Smooth muscle cell (in vitro differentiated cells): ENCODE results near the gene DHRS7B. TPM values are rescaled to one million over a fixed set of nuclear protein-coding genes. Genes with fewer than 3 reads are reported as not detected.

Experiments
- DNase-seq: peaks from one replicate; lab custom pipeline; 2025; ENCODE audit not compliant: unreplicated experiment; lab: John Stamatoyannopoulos, UW
- H2AFZ ChIP-seq: fragments of 200-600 bp; sonication (generic); 2 replicates; pipeline ENCODE4 v1.6.0; 2016; ENCODE audit warnings: antibody characterized with exemption, low read depth, mild to moderate bottlenecking
- H3F3A ChIP-seq: fragments of 200-600 bp; sonication (generic); 2 replicates; pipeline ENCODE4 v1.6.0; 2017; ENCODE audit warnings: antibody characterized with exemption, low read depth
- H3K27ac ChIP-seq: fragments of 200-600 bp; sonication (generic); 2 replicates; pipeline ENCODE4 v1.5.1; 2016; ENCODE audit warnings: low read depth, mild to moderate bottlenecking
- H3K27me3 ChIP-seq: fragments of 200-600 bp; sonication (generic); 2 replicates; pipeline ENCODE4 v1.6.1; 2016; ENCODE audit warnings: low read depth, mild to moderate bottlenecking
- H3K36me3 ChIP-seq: fragments of 200-600 bp; sonication (generic); 2 replicates; pipeline ENCODE4 v1.5.1; 2016; ENCODE audit warnings: low read depth
- H3K4me1 ChIP-seq: fragments of 200-600 bp; sonication (generic); 2 replicates; pipeline ENCODE4 v1.5.1; 2016; ENCODE audit warnings: low read depth
- H3K4me2 ChIP-seq: fragments of 200-600 bp; sonication (generic); 2 replicates; pipeline ENCODE4 v1.6.0; 2016; ENCODE audit warnings: mild to moderate bottlenecking
- H3K4me3 ChIP-seq: fragments of 200-600 bp; sonication (generic); 2 replicates; pipeline ENCODE4 v1.5.1; 2016; ENCODE audit warnings: mild to moderate bottlenecking
- H3K79me2 ChIP-seq: fragments of 200-600 bp; sonication (generic); 2 replicates; pipeline ENCODE4 v1.6.0; 2016; ENCODE audit warnings: low read depth, mild to moderate bottlenecking
- H3K9ac ChIP-seq: fragments of 200-600 bp; sonication (generic); 2 replicates; pipeline ENCODE4 v1.6.0; 2016; ENCODE audit warnings: low read depth
- H3K9me3 ChIP-seq: fragments of 200-600 bp; sonication (generic); replicated peaks from 2 replicates; pipeline ENCODE4 v1.5.1; 2016; ENCODE audit warnings: low read depth
- H4K20me1 ChIP-seq: fragments of 200-600 bp; sonication (generic); 2 replicates; pipeline ENCODE4 v1.6.0; 2016; ENCODE audit warnings: low read depth
- CTCF ChIP-seq: fragments of 200-600 bp; sonication (generic); IDR thresholded peaks from 2 replicates; pipeline ENCODE4 v1.5.1; 2017; ENCODE audit warnings: borderline replicate concordance, mild to moderate bottlenecking, antibody characterized with exemption; ENCODE audit not compliant: insufficient read depth, poor library complexity, severe bottlenecking
- WGBS: methylation state at CpG from one replicate; pipeline ENCODE4 v1.1.7; 2016; ENCODE audit warnings: low lambda C conversion rate; 5-methylcytosine and 5-hydroxymethylcytosine counted together
- polyA plus RNA-seq: library from polyadenylated mRNA; unstranded; fragments of >200 nt; fragmentation: Nextera tagmentation; extraction: Ambion mirVana; gene quantifications from 2 replicates; pipeline ENCODE4 v1.2.1, GENCODE V29; 2016
- small RNA-seq: library from RNA; depleted of rRNA; stranded (forward); fragments of <200 nt; gene quantifications from one replicate; pipeline ENCODE3, GENCODE V24; 2014
- total RNA-seq: library from RNA; depleted of rRNA; stranded (reverse); fragments of >200 nt; gene quantifications from 2 replicates; pipeline ENCODE4 v1.2.3, GENCODE V29; 2014

Gene DHRS7B
- total and polyA plus RNA-seq, 2 experiments from 2014 or later: 30.0 to 32.5 TPM

GRCh38 chr17:21239680-21240368, 113.1 kb downstream of the DHRS7B start:
- H3K4me1 ChIP-seq: no peaks in the 10 kb centered on the region
- no peaks in the 10 kb centered on the region for H3K79me2 ChIP-seq
- TF ChIP-seq CTCF: peak; percentile 28
- no peaks in the 10 kb centered on the region for H3K36me3 ChIP-seq
- no peaks in the 10 kb centered on the region for H3K27me3 ChIP-seq
- no peak overlapping the region for H3K9ac ChIP-seq
- DNase-seq: no peak
- H3F3A ChIP-seq: no peaks in the 10 kb centered on the region
- WGBS: 66% methylated on average over 12 of the region's 12 CpGs
- H4K20me1 ChIP-seq: peaks cover 31% of the 10 kb centered on the region
- H3K9me3 ChIP-seq: no peaks in the 10 kb centered on the region
- no peak overlapping the region for H2AFZ ChIP-seq
- H3K4me2 ChIP-seq: no peak overlapping the region
- H3K4me3 ChIP-seq: no peak overlapping the region
- H3K27ac ChIP-seq: no peak overlapping the region

DNA sequence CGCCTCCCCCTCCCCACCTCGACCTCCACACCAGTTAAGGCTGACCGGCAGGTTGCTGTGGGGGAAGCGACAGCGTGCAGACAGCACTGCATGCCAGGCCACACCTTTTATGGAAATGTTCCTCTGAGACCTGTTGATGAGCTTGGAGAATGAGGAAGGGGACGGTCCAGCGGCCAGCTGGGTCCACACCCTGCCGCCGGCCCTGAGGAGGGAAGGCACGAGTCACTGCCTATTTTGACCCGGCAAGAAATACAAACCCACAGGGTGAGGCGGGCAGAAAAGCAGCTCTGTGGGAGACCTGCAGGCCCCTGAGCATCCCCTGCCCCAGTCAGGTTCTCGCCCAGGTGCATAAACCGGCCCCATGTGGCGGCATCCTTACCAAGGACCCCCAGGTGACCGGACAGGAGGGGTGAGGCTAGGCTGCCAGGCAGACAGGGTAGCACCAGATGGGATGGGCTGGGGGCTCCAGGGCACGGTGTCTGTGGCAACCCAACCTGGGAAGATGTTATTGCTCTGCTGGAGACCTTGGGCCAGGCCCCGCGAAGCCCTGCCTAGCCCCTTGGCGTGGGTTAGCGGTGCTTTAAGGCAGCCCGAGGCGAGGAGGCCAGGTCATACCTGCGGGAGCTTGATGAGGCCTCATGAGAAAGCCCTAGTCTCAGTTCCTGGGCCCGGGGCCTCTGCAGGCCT, 113.7 kb downstream of the DHRS7B start:
- Histone ChIP-seq H3K36me3 (no peaks in the 10 kb centered on the region), H3K9me3 (no peaks in the 10 kb centered on the region), H3K4me1 (no peaks in the 10 kb centered on the region), H3F3A (no peaks in the 10 kb centered on the region), H3K4me2 (no peak overlapping the region), H3K79me2 (no peaks in the 10 kb centered on the region), H2AFZ (no peak overlapping the region), H4K20me1 (peaks cover 38% of the 10 kb centered on the region), H3K27ac (no peak overlapping the region), H3K9ac (no peak overlapping the region), H3K27me3 (no peaks in the 10 kb centered on the region), H3K4me3 (no peak overlapping the region)
- DNase-seq: no peak
- 67% methylated on average over 25 of the region's 25 CpGs for WGBS
- no peak for TF ChIP-seq CTCF

Small RNAs within 50 kb of the gene (small RNA-seq; reads per million reads assigned to genes)
- gene RN7SL426P: not detected

Other genes starting within 250 kb of the DHRS7B start
- gene USP22, start 84.0 kb upstream of the DHRS7B start, total RNA-seq: 136 and 151 TPM in 2 replicates
- 79.3 and 85.1 TPM in 2 replicates for gene USP22, start 84.0 kb upstream of the DHRS7B start, polyA plus RNA-seq
- 23.1 and 24.0 TPM in 2 replicates for gene TMEM11, start 87.2 kb downstream of the DHRS7B start, total RNA-seq
- gene TMEM11, start 87.2 kb downstream of the DHRS7B start, polyA plus RNA-seq: 80.3 and 95.4 TPM in 2 replicates
- gene NATD1, start 126.4 kb downstream of the DHRS7B start, total RNA-seq: 2.2 and 3.4 TPM in 2 replicates
- 2.7 and 4.3 TPM in 2 replicates for gene NATD1, start 126.4 kb downstream of the DHRS7B start, polyA plus RNA-seq
- gene MAP2K3, start 157.7 kb downstream of the DHRS7B start, total RNA-seq: 14.2 and 14.8 TPM in 2 replicates
- gene MAP2K3, start 157.7 kb downstream of the DHRS7B start, polyA plus RNA-seq: 53.8 and 58.4 TPM in 2 replicates
- 0.04 TPM in 2 replicates for gene KCNJ12, start 249.4 kb downstream of the DHRS7B start, total RNA-seq
- gene KCNJ12, start 249.4 kb downstream of the DHRS7B start, polyA plus RNA-seq: 0.18 and 1.0 TPM in 2 replicates